BE2C (cell line): ENCODE data around the gene YPEL1.

Experiments used
- DNase-seq: peaks from one replicate; pipeline ENCODE4 v3.0.0-alpha.2; 2020
- H3K27me3 ChIP-seq: fragments of 250-450 bp; sonication (Bioruptor Pico); 2 replicates; pipeline ENCODE4 v1.5.1; 2020; ENCODE audit warnings: mild to moderate bottlenecking
- H3K36me3 ChIP-seq: fragments of 250-450 bp; sonication (Bioruptor Pico); 2 replicates; pipeline ENCODE4 v1.5.1; 2020; ENCODE audit warnings: mild to moderate bottlenecking
- H3K4me1 ChIP-seq: fragments of 250-450 bp; sonication (Bioruptor Pico); 2 replicates; pipeline ENCODE4 v1.5.1; 2020
- H3K4me3 ChIP-seq: 2 replicates; pipeline ENCODE4 v1.5.1; 2011; ENCODE audit warnings: low read depth, low read length
- H3K9me3 ChIP-seq: fragments of 250-450 bp; sonication (Bioruptor Pico); 2 replicates; pipeline ENCODE4 v1.5.1; 2020
- TF ChIP-seq, protein P1 (sequence below): IDR thresholded peaks from 2 replicates; pipeline ENCODE4 v1.5.1; 2012; ENCODE audit warnings: mild to moderate bottlenecking, low read depth, low read length

YPEL1 gene

DNA sequence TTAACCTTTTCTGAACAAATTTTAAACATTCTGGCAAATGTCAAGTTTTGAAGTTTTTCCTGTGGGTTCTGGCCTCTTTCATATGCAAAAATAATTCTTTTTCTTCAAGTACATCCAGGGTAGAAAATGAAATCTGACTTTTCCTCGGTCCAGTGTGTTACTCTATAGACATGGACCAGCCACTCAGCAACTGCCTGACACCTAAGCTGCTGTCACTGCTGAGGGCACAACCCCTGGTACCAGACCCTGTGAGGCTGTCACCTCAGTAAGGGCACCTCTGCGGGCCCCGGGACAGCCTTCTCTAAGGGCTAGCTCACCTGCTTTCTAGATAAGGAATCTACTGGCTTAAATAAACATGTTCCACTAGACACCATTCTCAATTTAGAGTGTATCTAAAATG, 36.0 kb downstream of the YPEL1 start:
- TF ChIP-seq, protein P1, sequence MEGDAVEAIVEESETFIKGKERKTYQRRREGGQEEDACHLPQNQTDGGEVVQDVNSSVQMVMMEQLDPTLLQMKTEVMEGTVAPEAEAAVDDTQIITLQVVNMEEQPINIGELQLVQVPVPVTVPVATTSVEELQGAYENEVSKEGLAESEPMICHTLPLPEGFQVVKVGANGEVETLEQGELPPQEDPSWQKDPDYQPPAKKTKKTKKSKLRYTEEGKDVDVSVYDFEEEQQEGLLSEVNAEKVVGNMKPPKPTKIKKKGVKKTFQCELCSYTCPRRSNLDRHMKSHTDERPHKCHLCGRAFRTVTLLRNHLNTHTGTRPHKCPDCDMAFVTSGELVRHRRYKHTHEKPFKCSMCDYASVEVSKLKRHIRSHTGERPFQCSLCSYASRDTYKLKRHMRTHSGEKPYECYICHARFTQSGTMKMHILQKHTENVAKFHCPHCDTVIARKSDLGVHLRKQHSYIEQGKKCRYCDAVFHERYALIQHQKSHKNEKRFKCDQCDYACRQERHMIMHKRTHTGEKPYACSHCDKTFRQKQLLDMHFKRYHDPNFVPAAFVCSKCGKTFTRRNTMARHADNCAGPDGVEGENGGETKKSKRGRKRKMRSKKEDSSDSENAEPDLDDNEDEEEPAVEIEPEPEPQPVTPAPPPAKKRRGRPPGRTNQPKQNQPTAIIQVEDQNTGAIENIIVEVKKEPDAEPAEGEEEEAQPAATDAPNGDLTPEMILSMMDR = no peak
- Histone ChIP-seq H3K36me3 (peaks cover 20% of the 10 kb centered on the region), H3K27me3 (no peaks in the 10 kb centered on the region), H3K4me1 (peaks cover 8% of the 10 kb centered on the region; the same call in 1 of the 2 replicates), H3K4me3 (no peak overlapping the region), H3K9me3 (no peaks in the 10 kb centered on the region)
- DNase-seq = no peak

DNA sequence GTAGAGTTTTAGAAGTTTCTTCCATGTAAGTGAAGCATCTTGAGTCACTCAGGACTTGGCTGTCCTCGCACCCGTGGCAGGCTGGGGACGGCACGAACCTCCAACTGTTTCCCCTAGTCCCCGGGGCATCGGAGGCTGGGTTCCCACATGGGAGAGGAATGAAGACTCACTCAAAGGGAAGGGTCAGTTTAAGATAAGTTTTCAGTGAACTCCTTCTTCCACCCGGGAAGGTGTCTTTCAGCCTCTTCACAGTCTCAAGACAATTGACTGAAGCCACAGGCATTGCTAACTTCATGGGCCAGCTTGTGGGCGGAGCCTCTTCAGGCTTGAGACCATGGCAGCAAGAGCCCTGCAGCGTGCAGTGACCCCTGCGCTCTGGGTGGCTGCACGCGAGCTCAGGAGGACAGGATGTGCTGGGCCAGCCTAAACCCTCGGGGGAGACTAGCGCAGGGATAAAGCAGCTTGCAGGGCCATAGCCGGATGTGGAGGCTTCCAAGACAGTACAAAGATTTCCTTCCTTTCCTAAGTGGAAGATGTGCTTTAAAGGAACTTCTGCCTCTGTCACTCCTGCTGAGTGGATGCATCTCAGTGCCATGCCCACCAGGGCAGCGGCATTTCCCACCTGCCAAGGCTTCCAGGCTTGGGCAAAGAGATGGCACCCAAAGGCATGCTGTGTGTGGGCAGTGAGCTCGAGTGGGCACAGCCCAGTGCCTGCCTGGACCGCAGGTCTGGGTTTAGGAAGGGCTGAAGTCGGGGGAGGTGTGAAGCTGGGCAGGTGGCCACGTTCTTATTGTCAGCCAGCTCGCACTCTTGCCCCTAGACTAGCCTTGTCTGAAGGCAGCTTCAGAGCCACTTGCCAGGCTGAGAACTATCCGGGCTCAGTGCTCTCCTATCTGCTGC, 36.9 kb downstream of the YPEL1 start:
- TF ChIP-seq, protein P1 = no peak
- DNase-seq = peak; percentile 44

DNA sequence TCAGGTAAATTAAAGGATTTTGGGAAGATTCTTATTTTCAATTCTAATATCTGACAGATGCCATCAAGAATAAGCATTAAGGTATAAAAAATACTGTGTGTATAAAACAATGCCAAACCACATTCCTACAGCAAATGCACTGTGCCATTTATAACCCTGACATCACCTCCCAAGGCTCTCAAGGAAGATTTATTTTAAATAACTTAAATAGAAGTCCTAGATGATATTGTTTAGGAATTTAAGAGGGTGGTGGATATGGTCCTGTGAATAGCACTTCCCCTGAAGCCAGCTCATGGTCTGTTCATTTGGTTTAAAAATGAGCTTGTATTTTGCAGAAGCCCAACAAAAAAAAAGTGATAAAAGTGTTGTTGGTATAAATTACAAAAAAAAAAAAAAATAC, 37.7 kb downstream of the YPEL1 start:
- TF ChIP-seq, protein P1 = no peak
- Histone ChIP-seq H3K27me3 (no peaks in the 10 kb centered on the region), H3K9me3 (no peaks in the 10 kb centered on the region), H3K4me3 (no peak overlapping the region), H3K36me3 (peaks cover 35% of the 10 kb centered on the region), H3K4me1 (peaks cover 8% of the 10 kb centered on the region; the same call in 1 of the 2 replicates)
- DNase-seq = no peak

More for the DNA sequence above, 36.9 kb downstream of the YPEL1 start:
- Histone ChIP-seq H3K36me3 (peaks cover 27% of the 10 kb centered on the region), H3K27me3 (no peaks in the 10 kb centered on the region), H3K4me3 (no peak overlapping the region), H3K9me3 (no peaks in the 10 kb centered on the region), H3K4me1 (peaks cover 8% of the 10 kb centered on the region; the same call in 1 of the 2 replicates)

DNA sequence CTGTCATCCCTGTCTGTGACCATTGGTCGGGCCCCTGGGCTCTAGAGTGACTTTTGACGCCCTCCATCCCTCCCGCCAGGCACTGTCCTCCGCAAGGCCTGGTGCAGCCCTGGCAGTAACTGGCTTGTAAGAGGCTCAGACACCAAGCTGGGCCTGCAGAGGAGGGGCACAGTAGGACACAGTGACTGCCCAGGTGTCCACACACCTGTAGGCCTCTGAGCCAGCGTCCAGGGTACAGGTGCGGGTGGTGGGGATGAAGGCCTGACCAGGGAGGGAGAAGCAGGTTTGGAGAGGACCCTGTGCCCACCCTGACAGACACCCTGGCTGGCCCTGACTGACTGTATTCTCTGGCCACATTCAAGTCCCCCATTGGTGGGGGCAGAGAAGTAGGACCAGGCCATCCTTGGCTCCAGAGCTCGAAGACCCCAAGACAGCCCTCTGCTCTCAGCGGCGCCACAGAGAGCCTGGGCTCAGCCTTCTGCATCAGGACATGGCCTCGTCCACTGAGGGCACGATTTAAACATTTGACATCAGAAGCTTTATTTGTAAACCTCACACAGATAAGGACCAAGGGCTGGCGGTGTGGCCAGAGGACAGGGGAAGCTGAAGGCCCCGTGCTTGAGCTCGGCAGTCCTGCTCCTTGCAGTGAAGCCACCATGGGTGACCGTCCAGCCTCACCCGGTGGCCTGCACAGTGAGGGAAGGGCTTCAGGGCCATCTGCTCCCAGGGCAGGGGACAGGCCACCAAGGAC, 38.4 kb downstream of the YPEL1 start:
- H3K36me3 ChIP-seq = peaks cover 36% of the 10 kb centered on the region
- no peak overlapping the region for H3K4me3 ChIP-seq
- DNase-seq = no peak
- no peaks in the 10 kb centered on the region for H3K27me3 ChIP-seq
- TF ChIP-seq, protein P1 = no peak
- peaks cover 8% of the 10 kb centered on the region; the same call in 1 of the 2 replicates for H3K4me1 ChIP-seq
- no peaks in the 10 kb centered on the region for H3K9me3 ChIP-seq

DNA sequence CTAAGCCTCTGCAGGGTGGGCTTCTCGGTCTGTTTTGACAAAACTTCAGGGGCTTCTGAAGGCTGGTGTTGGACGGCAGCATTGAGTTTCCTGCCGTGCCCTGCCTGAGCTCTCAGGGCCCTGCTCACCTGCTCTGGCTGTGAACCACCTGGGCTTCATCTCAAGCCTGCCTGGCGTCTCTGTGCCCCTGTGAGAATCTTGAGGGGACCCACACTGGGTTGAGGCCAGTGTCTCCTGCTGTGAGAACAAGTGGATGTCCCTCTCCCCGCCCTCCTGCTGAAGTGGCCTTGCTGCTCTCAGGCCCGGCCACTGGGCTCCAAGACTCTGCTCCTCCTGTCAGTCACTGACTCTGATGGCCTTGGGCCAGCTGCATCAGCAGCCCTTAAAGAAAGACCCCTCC, 39.5 kb downstream of the YPEL1 start:
- Histone ChIP-seq H3K4me1 (peaks cover 8% of the 10 kb centered on the region; the same call in 1 of the 2 replicates), H3K4me3 (no peak overlapping the region), H3K9me3 (no peaks in the 10 kb centered on the region), H3K27me3 (no peaks in the 10 kb centered on the region), H3K36me3 (peaks cover 36% of the 10 kb centered on the region)
- DNase-seq = no peak
- TF ChIP-seq, protein P1 = no peak
